Activated CD4-positive, alpha-beta T cell treated with anti-CD3 and anti-CD28 coated beads for 36 hours (primary cell): ENCODE results near the gene CLASP2. TPM values are rescaled to one million over a fixed set of nuclear protein-coding genes. Genes with fewer than 3 reads are reported as not detected.

Experiments
- ATAC-seq: fragments of 200-7000 bp; cut with Tn5 transposase; one replicate; pipeline ENCODE4 v1.10.0; 2021; ENCODE audit warnings: mild to moderate bottlenecking, moderate library complexity
- CTCF ChIA-PET: fragments of 350-600 bp; sonication (Branson Sonifier 250); formaldehyde crosslinking; loops from one replicate; lab custom pipeline; 2021; ENCODE audit warnings: antibody characterized with exemption; lab: Charles Lee
- POLR2A ChIA-PET: fragments of 350-600 bp; sonication (Branson Sonifier 250); formaldehyde crosslinking; loops from one replicate; lab custom pipeline; 2021; ENCODE audit warnings: antibody characterized with exemption, inconsistent platforms; lab: Charles Lee
- DNase-seq: peaks from one replicate; pipeline ENCODE4 v3.0.0-alpha.2; 2020
- H3K27ac Mint-ChIP-seq: one replicate; pipeline ENCODE4 v1.8.0; 2021; ENCODE audit warnings: mixed read lengths
- H3K27me3 Mint-ChIP-seq: one replicate; pipeline ENCODE4 v1.8.0; 2021; ENCODE audit warnings: mixed read lengths
- H3K36me3 Mint-ChIP-seq: one replicate; pipeline ENCODE4 v1.8.0; 2021; ENCODE audit warnings: low read depth, mixed read lengths
- H3K4me1 Mint-ChIP-seq: one replicate; pipeline ENCODE4 v1.8.0; 2021; ENCODE audit warnings: mixed read lengths
- H3K4me3 Mint-ChIP-seq: one replicate; pipeline ENCODE4 v1.8.0; 2021; ENCODE audit warnings: mild to moderate bottlenecking, moderate library complexity, mixed read lengths
- H3K9me3 Mint-ChIP-seq: one replicate; pipeline ENCODE4 v1.8.0; 2021; ENCODE audit warnings: low read depth, mixed read lengths
- intact Hi-C, 2 experiments: fragments of 100-400 bp; cut with DNase I in 1 of 2; cut with micrococcal nuclease in 1 of 2; formaldehyde crosslinking; loops; one replicate each; pipeline versions ENCODE4 v1.14.2 to v1.15.1; 2022 to 2024; cut with DNase I, micrococcal nuclease
- total RNA-seq, 2 experiments: library from RNA; stranded (reverse); gene quantifications; one replicate each; pipeline ENCODE4 v1.2.3, GENCODE V29; 2021

Gene CLASP2
- total RNA-seq, 2 experiments from 2014 or later = 45.5 to 68.5 TPM

DNA sequence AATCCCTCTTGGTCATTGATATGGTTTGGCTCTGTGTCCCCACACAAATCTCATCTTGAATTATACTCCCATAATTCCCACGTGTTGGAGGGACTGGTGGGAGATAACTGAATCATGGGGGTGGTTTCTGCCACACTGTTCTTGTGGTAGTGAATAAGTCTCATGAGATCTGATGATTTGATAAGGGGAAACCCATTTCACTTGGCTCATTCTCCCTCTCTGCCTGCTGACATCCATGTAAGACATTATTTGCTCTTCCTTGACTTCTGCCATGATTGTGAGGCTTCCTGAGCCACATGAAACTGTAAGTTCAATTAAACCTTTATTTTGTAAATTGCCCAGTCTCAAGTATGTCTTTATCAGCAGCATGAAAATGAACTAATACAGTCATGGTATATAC, 171.0 kb downstream of the CLASP2 start:
- ChIA-PET CTCF (no interaction called here), POLR2A (no interaction called here)
- Mint-ChIP-seq H3K4me3 (no peak overlapping the region), H3K27me3 (no peaks in the 10 kb centered on the region), H3K4me1 (no peaks in the 10 kb centered on the region), H3K36me3 (peaks cover 33% of the 10 kb centered on the region), H3K27ac (no peak overlapping the region), H3K9me3 (no peaks in the 10 kb centered on the region)
- intact Hi-C loops = no loop called here
- ATAC-seq = no peak
- no peak for DNase-seq

GRCh38 chr3:33544126-33544525, 173.9 kb downstream of the CLASP2 start:
- Mint-ChIP-seq H3K27me3 (no peaks in the 10 kb centered on the region), H3K36me3 (peaks cover 32% of the 10 kb centered on the region), H3K9me3 (no peaks in the 10 kb centered on the region), H3K4me1 (no peaks in the 10 kb centered on the region), H3K27ac (no peak overlapping the region), H3K4me3 (no peak overlapping the region)
- intact Hi-C loops = no loop called here
- ATAC-seq (no peak), DNase-seq (no peak)
- CTCF ChIA-PET = interaction anchor here (0.7 kb wide), 1 partner anchor 154 kb away, joined by 3 read pairs; no protein-coding TSS in a partner anchor
- POLR2A ChIA-PET = no interaction called here

- Mint-ChIP-seq H3K36me3 (peaks cover 28% of the 10 kb centered on the region), H3K27me3 (no peaks in the 10 kb centered on the region), H3K9me3 (no peaks in the 10 kb centered on the region), H3K4me1 (no peaks in the 10 kb centered on the region), H3K4me3 (no peak overlapping the region), H3K27ac (no peak overlapping the region)
- ChIA-PET POLR2A (no interaction called here), CTCF (interaction anchor here (0.7 kb wide), 1 partner anchor 154 kb away, joined by 3 read pairs; no protein-coding TSS in a partner anchor)
- no peak for ATAC-seq
- no peak for DNase-seq
- intact Hi-C loops = no loop called here
Observed at GRCh38 chr3:33543601-33544000, 174.5 kb downstream of the CLASP2 start.

GRCh38 chr3:33541918-33542317, 176.1 kb downstream of the CLASP2 start:
- CTCF ChIA-PET = no interaction called here
- no peak for ATAC-seq
- Mint-ChIP-seq H3K4me3 (no peak overlapping the region), H3K9me3 (no peaks in the 10 kb centered on the region), H3K4me1 (no peaks in the 10 kb centered on the region), H3K27ac (no peak overlapping the region), H3K27me3 (no peaks in the 10 kb centered on the region), H3K36me3 (peaks cover 24% of the 10 kb centered on the region)
- no peak for DNase-seq
- intact Hi-C loops = no loop called here
- POLR2A ChIA-PET = no interaction called here

DNA sequence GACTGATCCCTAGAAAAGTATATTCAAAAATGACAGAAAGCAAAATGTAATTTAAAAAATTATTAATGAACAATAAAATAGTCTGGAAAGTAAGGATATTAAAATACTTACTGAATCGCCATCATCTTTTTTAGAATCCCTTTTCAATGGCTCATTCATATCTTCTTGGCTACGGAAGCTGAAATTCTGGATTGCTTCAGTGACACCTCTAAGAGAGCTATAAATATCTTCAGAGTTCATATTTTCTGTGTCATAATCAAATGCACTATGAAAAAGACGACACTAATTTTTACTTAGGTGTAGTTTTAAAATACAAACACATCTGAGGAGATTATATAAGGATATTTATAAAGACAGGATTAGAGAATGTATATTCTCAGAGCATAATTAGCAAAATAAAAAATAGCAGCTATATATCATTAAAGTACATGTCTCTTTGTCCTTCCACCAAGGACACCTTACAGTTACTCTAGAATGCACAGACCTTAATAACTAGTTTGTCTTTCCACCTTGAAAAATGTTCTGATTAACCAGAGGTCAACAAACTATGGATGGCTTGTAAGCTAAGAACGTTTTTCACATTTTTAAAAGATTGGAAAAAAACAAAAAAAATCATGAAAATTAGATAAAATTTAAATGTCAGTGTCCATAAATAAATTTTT, 179.2 kb downstream of the CLASP2 start:
- no peaks in the 10 kb centered on the region for H3K4me1 Mint-ChIP-seq
- no peak for DNase-seq
- no peak for ATAC-seq
- no peak overlapping the region for H3K4me3 Mint-ChIP-seq
- intact Hi-C loops = no loop called here
- ChIA-PET POLR2A (no interaction called here), CTCF (interaction anchor here (0.6 kb wide), 1 partner anchor 100 kb away, joined by 3 read pairs; no protein-coding TSS in a partner anchor)
- H3K36me3 Mint-ChIP-seq = peaks cover 32% of the 10 kb centered on the region
- no peaks in the 10 kb centered on the region for H3K9me3 Mint-ChIP-seq
- no peak overlapping the region for H3K27ac Mint-ChIP-seq
- no peaks in the 10 kb centered on the region for H3K27me3 Mint-ChIP-seq

- no peak overlapping the region for H3K27ac Mint-ChIP-seq
- ATAC-seq = no peak
- H3K9me3 Mint-ChIP-seq = no peaks in the 10 kb centered on the region
- DNase-seq = no peak
- intact Hi-C loops = no loop called here
- H3K36me3 Mint-ChIP-seq = peaks cover 34% of the 10 kb centered on the region
- POLR2A ChIA-PET = no interaction called here
- no peak overlapping the region for H3K4me3 Mint-ChIP-seq
- CTCF ChIA-PET = no interaction called here
- no peaks in the 10 kb centered on the region for H3K4me1 Mint-ChIP-seq
- H3K27me3 Mint-ChIP-seq = no peaks in the 10 kb centered on the region
Observed at GRCh38 chr3:33537133-33537532, 180.9 kb downstream of the CLASP2 start.

DNA sequence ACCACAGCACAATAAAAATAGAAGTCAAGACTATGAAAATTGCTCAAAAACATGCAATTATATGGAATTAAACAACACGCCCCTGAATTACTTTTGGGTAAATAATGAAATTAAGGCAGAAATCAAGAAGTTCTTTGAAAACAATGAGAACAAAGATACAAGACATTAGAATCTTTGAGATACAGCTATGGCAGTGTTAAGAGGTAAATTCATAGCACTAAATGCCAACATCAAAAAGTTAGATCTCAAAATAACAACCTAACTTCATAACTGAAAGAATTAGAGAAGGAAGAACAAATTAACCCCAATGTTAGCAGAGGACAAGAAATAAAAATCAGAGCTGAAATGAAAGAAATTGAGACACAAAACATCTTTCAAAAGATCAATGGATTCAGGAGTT, 191.3 kb downstream of the CLASP2 start:
- no peak overlapping the region for H3K4me3 Mint-ChIP-seq
- H3K27me3 Mint-ChIP-seq = no peaks in the 10 kb centered on the region
- no peak overlapping the region for H3K27ac Mint-ChIP-seq
- no peaks in the 10 kb centered on the region for H3K4me1 Mint-ChIP-seq
- POLR2A ChIA-PET = no interaction called here
- peaks cover 26% of the 10 kb centered on the region for H3K9me3 Mint-ChIP-seq
- intact Hi-C loops = no loop called here
- DNase-seq = no peak
- ATAC-seq = no peak
- peaks cover 61% of the 10 kb centered on the region for H3K36me3 Mint-ChIP-seq
- CTCF ChIA-PET = no interaction called here

GRCh38 chr3:33525232-33525631, 192.8 kb downstream of the CLASP2 start:
- no peak overlapping the region for H3K4me3 Mint-ChIP-seq
- H3K27me3 Mint-ChIP-seq = no peaks in the 10 kb centered on the region
- H3K4me1 Mint-ChIP-seq = no peaks in the 10 kb centered on the region
- ChIA-PET CTCF (no interaction called here), POLR2A (no interaction called here)
- no peak for DNase-seq
- no peak for ATAC-seq
- intact Hi-C loops = no loop called here
- no peak overlapping the region for H3K27ac Mint-ChIP-seq
- peaks cover 22% of the 10 kb centered on the region for H3K9me3 Mint-ChIP-seq
- peaks cover 52% of the 10 kb centered on the region for H3K36me3 Mint-ChIP-seq

GRCh38 chr3:33523093-33523667, 194.9 kb downstream of the CLASP2 start:
- Mint-ChIP-seq H3K4me1 (no peaks in the 10 kb centered on the region), H3K27ac (no peak overlapping the region), H3K9me3 (peaks cover 13% of the 10 kb centered on the region), H3K4me3 (no peak overlapping the region), H3K27me3 (no peaks in the 10 kb centered on the region), H3K36me3 (peaks cover 43% of the 10 kb centered on the region)
- CTCF ChIA-PET = no interaction called here
- POLR2A ChIA-PET = no interaction called here
- intact Hi-C loops = no loop called here
- DNase-seq (no peak), ATAC-seq (no peak)

GRCh38 chr3:33521736-33522135, 196.3 kb downstream of the CLASP2 start:
- POLR2A ChIA-PET = no interaction called here
- no peak overlapping the region for H3K27ac Mint-ChIP-seq
- CTCF ChIA-PET = no interaction called here
- no peak overlapping the region for H3K4me3 Mint-ChIP-seq
- peaks cover 35% of the 10 kb centered on the region for H3K36me3 Mint-ChIP-seq
- intact Hi-C loops = no loop called here
- DNase-seq (no peak), ATAC-seq (no peak)
- H3K27me3 Mint-ChIP-seq = no peaks in the 10 kb centered on the region
- no peaks in the 10 kb centered on the region for H3K4me1 Mint-ChIP-seq
- H3K9me3 Mint-ChIP-seq = peaks cover 7% of the 10 kb centered on the region

DNA sequence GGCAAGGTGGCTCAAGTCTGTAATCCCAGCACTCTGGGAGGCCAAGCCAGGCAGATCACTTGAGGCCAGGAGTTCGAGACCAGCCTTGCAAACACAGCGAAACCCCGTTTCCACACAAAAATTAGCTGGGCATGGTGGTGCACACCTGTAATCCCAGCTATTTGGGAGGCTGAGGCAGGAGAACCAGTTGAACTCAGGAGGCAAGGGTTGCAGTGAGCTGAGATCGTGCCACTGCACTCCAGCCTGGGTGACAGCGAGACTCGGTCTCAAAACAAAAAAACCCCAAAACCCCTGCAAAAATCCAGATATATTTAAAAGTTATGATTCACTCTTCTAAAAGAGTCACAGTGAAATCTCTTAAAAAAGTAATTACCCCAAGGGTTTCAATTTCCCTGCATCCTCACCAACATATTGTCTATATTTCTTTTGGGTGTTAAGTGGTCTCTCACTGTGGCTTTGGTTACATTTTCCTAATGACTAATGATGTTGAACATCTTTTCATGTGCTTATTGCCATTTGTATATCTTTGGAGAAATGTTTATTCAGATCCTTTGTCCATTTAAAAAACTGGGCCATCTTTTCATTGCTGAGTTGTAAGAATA, 204.7 kb downstream of the CLASP2 start:
- ATAC-seq = no peak
- ChIA-PET CTCF (no interaction called here), POLR2A (no interaction called here)
- peaks cover 45% of the 10 kb centered on the region for H3K36me3 Mint-ChIP-seq
- H3K27ac Mint-ChIP-seq = no peak overlapping the region
- DNase-seq = no peak
- no peaks in the 10 kb centered on the region for H3K4me1 Mint-ChIP-seq
- H3K27me3 Mint-ChIP-seq = no peaks in the 10 kb centered on the region
- intact Hi-C loops = no loop called here
- no peaks in the 10 kb centered on the region for H3K9me3 Mint-ChIP-seq
- H3K4me3 Mint-ChIP-seq = no peak overlapping the region

GRCh38 chr3:33505027-33505426, 213.0 kb downstream of the CLASP2 start:
- intact Hi-C loops = no loop called here
- CTCF ChIA-PET = interaction anchor here (1.8 kb wide), 1 partner anchor 10 kb away, joined by 6 read pairs; no protein-coding TSS in a partner anchor
- Mint-ChIP-seq H3K27me3 (no peaks in the 10 kb centered on the region), H3K27ac (no peak overlapping the region), H3K36me3 (peaks cover 64% of the 10 kb centered on the region), H3K4me3 (no peak overlapping the region), H3K4me1 (no peaks in the 10 kb centered on the region), H3K9me3 (no peaks in the 10 kb centered on the region)
- DNase-seq (no peak), ATAC-seq (no peak)
- POLR2A ChIA-PET = no interaction called here
